Choroid plexus epithelial cell (primary cell): Measurements from ENCODE around the gene TIPARP.

Experiments
- DNase-seq: peaks from one replicate; pipeline ENCODE4 v3.0.0-alpha.2; 2010; ENCODE audit warnings: low read depth
- H3K4me3 ChIP-seq: 2 replicates; pipeline ENCODE4 v1.5.1; 2011; ENCODE audit warnings: low read depth, mild to moderate bottlenecking, control low read depth, low read length, moderate library complexity
- TF ChIP-seq, protein P1 (sequence below): conservative IDR thresholded peaks from 2 replicates; pipeline ENCODE4 v1.5.1; 2011; ENCODE audit warnings: low read depth, mild to moderate bottlenecking, control low read depth, inconsistent platforms, low read length, moderate library complexity

Gene TIPARP, protein sequence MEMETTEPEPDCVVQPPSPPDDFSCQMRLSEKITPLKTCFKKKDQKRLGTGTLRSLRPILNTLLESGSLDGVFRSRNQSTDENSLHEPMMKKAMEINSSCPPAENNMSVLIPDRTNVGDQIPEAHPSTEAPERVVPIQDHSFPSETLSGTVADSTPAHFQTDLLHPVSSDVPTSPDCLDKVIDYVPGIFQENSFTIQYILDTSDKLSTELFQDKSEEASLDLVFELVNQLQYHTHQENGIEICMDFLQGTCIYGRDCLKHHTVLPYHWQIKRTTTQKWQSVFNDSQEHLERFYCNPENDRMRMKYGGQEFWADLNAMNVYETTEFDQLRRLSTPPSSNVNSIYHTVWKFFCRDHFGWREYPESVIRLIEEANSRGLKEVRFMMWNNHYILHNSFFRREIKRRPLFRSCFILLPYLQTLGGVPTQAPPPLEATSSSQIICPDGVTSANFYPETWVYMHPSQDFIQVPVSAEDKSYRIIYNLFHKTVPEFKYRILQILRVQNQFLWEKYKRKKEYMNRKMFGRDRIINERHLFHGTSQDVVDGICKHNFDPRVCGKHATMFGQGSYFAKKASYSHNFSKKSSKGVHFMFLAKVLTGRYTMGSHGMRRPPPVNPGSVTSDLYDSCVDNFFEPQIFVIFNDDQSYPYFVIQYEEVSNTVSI

GRCh38 chr3:156674046-156674910, at the start of gene TIPARP:
Gene TIPARP, plus strand, starts transcription at chr3:156674590. Its CDS starts 3,108 bp downstream, at chr3:156677698.
- peak within 1 kb of the TSS; percentile 90 for H3K4me3 ChIP-seq
- DNase-seq: peak; percentile 98
- TF ChIP-seq, protein P1, sequence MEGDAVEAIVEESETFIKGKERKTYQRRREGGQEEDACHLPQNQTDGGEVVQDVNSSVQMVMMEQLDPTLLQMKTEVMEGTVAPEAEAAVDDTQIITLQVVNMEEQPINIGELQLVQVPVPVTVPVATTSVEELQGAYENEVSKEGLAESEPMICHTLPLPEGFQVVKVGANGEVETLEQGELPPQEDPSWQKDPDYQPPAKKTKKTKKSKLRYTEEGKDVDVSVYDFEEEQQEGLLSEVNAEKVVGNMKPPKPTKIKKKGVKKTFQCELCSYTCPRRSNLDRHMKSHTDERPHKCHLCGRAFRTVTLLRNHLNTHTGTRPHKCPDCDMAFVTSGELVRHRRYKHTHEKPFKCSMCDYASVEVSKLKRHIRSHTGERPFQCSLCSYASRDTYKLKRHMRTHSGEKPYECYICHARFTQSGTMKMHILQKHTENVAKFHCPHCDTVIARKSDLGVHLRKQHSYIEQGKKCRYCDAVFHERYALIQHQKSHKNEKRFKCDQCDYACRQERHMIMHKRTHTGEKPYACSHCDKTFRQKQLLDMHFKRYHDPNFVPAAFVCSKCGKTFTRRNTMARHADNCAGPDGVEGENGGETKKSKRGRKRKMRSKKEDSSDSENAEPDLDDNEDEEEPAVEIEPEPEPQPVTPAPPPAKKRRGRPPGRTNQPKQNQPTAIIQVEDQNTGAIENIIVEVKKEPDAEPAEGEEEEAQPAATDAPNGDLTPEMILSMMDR: peak; percentile 63

GRCh38 chr3:156626104-156626503, 48.3 kb upstream of the TIPARP start:
- H3K4me3 ChIP-seq: no peak overlapping the region
- no peak for DNase-seq
- TF ChIP-seq, protein P1: no peak

- DNase-seq: peak; percentile 60
- no peak overlapping the region for H3K4me3 ChIP-seq
- TF ChIP-seq, protein P1: no peak
These were observed 46.3 kb upstream of the TIPARP start for GRCh38 chr3:156627946-156628569.

DNA sequence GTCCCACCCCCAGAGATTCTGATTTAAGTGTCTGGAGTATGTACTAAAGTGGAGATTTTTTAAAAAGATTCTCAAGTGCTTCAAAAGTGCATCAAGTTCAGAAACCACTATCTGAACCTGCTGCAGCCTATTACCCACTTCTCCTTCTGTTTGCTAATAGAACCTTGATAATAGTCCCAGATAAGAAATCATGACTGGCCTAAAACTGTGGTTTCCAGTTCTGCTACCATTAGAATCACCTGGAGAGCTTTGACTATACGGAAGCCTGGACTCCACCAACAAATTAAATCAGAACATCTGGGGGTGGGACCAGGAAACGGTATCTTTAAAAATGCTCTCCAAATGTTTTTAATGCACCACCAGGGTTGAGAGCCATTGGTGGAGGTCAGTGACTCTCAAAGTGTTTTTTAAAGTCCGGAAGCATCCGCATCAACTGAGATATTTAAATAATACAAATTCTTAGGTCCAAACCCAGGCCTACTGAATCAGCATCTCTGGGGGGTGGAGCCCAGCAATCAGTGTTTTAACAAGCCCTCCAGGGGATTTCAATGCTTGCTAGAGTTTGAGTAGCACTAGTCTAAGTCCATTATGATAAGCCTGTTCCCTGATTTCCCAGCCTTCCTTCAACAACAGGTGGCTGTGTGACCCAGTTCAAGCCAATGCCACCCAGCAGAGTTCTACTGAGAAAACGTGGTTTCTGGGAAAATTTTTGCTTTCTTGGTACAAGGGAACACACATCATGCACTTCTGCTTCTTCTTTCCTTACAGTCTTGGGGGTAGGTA, 45.4 kb upstream of the TIPARP start:
- H3K4me3 ChIP-seq: no peak overlapping the region
- no peak for DNase-seq
- TF ChIP-seq, protein P1: no peak

DNA sequence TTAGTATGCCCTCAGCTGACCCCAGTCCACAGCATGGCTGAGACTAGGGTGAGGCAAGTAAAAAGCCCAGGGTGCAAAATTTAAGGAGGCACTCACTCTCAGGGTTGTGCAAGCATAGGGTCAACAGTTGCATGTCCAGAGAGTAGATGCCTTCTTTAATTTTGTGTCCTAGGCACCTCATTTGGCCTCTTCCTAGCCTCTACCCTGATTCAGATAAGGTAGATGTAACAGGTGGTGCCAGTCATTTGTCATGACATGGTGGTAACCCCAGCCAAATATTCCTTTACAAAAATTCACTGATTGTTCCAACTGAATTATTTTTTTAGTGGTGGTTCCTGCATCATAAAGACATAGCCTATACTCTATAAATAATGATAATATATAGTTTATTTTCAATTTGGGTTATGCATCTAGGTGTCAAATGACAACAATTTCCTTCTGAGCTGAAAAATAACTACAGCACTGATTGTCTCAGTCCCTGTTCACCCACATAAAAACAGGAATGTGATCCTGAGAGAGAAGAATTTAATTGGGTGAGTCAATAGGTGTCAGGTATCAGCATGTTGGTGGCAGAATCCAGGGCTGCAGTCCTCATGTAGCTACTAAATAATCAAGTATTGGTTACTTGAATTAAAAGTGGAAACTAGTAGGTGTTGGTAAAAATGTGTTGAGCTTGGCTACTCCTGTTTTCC, 44.2 kb upstream of the TIPARP start:
- TF ChIP-seq, protein P1: no peak
- peak; percentile 55 for DNase-seq
- H3K4me3 ChIP-seq: no peak overlapping the region
